HG02970 (cell line): ENCODE results near the gene PRRC2A.

Experiments used
- ATAC-seq: cut with Tn5 transposase; IDR thresholded peaks from one replicate; pipeline ENCODE4 v1.9.1; 2021; ENCODE audit warnings: mild to moderate bottlenecking, moderate library complexity, moderate number of reproducible peaks; ENCODE audit not compliant: unreplicated experiment, low FRiP score

Gene PRRC2A

DNA sequence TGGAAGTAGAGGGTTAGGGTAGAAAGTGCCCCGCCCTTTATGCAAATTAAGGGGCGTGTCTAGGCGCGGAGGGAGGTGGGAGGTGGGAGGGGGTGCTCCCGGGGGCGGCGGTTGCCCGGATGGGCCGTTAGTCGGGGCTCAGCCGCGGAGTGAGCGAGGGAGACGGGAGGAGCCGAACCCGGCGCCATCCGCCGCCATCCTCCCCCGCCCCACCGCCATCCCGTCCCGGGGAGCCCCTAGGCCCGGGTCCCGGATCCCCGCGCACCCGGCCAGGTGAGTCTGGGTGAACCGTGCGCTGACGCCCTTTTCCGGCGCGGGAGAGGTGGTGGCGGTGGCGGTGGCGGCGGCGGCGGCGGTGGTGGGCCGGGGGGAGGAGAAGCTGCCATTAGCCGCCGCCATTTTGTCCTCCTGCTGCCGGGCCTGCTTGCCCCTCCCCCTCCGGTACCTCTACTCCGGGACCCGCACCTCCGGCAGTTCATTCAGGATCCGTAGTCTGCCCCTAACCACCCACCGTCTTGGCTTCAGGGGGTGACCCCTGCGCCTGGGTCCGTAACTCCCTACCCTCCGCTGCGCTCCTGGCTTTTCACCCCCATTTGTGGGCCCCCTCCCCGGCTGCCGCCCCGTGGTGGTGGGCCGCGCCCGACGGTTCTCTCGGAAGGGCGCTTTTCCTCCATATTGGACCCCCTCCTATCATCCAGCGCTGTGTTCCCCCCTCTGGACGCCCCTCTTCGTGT is at the start of gene PRRC2A:
Gene PRRC2A, plus strand, starts transcription at position 130 of the 734 bp plus-strand sequence. CDS start 2,075 bp downstream, outside the sequence.
- peak; percentile 67 for ATAC-seq

DNA sequence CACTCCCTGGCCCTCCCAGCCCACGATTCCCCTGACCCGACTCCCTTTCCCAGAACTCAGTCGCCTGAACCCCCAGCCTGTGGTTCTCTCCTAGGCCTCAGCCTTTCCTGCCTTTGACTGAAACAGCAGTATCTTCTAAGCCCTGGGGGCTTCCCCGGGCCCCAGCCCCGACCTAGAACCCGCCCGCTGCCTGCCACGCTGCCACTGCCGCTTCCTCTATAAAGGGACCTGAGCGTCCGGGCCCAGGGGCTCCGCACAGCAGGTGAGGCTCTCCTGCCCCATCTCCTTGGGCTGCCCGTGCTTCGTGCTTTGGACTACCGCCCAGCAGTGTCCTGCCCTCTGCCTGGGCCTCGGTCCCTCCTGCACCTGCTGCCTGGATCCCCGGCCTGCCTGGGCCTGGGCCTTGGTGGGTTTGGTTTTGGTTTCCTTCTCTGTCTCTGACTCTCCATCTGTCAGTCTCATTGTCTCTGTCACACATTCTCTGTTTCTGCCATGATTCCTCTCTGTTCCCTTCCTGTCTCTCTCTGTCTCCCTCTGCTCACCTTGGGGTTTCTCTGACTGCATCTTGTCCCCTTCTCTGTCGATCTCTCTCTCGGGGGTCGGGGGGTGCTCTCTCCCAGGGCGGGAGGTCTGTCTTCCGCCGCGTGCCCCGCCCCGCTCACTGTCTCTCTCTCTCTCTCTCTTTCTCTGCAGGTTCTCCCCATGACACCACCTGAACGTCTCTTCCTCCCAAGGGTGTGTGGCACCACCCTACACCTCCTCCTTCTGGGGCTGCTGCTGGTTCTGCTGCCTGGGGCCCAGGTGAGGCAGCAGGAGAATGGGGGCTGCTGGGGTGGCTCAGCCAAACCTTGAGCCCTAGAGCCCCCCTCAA is 48.2 kb upstream of the PRRC2A start, which contains the start of gene LTA:
Gene LTA, plus strand, starts transcription at position 249 of the 871 bp plus-strand sequence. Its CDS starts 454 bp downstream, at position 703.
- peak; percentile 24 for ATAC-seq

DNA sequence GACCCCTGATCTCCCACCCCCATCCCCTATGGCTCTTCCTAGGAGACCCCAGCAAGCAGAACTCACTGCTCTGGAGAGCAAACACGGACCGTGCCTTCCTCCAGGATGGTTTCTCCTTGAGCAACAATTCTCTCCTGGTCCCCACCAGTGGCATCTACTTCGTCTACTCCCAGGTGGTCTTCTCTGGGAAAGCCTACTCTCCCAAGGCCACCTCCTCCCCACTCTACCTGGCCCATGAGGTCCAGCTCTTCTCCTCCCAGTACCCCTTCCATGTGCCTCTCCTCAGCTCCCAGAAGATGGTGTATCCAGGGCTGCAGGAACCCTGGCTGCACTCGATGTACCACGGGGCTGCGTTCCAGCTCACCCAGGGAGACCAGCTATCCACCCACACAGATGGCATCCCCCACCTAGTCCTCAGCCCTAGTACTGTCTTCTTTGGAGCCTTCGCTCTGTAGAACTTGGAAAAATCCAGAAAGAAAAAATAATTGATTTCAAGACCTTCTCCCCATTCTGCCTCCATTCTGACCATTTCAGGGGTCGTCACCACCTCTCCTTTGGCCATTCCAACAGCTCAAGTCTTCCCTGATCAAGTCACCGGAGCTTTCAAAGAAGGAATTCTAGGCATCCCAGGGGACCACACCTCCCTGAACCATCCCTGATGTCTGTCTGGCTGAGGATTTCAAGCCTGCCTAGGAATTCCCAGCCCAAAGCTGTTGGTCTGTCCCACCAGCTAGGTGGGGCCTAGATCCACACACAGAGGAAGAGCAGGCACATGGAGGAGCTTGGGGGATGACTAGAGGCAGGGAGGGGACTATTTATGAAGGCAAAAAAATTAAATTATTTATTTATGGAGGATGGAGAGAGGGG is 47.0 kb upstream of the PRRC2A start:
- ATAC-seq: no peak

DNA sequence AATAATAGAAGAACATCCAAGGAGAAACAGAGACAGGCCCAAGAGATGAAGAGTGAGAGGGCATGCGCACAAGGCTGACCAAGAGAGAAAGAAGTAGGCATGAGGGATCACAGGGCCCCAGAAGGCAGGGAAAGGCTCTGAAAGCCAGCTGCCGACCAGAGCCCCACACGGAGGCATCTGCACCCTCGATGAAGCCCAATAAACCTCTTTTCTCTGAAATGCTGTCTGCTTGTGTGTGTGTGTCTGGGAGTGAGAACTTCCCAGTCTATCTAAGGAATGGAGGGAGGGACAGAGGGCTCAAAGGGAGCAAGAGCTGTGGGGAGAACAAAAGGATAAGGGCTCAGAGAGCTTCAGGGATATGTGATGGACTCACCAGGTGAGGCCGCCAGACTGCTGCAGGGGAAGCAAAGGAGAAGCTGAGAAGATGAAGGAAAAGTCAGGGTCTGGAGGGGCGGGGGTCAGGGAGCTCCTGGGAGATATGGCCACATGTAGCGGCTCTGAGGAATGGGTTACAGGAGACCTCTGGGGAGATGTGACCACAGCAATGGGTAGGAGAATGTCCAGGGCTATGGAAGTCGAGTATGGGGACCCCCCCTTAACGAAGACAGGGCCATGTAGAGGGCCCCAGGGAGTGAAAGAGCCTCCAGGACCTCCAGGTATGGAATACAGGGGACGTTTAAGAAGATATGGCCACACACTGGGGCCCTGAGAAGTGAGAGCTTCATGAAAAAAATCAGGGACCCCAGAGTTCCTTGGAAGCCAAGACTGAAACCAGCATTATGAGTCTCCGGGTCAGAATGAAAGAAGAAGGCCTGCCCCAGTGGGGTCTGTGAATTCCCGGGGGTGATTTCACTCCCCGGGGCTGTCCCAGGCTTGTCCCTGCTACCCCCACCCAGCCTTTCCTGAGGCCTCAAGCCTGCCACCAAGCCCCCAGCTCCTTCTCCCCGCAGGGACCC is 46.1 kb upstream of the PRRC2A start:
- ATAC-seq: no peak

DNA sequence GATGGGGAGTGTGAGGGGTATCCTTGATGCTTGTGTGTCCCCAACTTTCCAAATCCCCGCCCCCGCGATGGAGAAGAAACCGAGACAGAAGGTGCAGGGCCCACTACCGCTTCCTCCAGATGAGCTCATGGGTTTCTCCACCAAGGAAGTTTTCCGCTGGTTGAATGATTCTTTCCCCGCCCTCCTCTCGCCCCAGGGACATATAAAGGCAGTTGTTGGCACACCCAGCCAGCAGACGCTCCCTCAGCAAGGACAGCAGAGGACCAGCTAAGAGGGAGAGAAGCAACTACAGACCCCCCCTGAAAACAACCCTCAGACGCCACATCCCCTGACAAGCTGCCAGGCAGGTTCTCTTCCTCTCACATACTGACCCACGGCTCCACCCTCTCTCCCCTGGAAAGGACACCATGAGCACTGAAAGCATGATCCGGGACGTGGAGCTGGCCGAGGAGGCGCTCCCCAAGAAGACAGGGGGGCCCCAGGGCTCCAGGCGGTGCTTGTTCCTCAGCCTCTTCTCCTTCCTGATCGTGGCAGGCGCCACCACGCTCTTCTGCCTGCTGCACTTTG is 45.1 kb upstream of the PRRC2A start, which contains the start of gene TNF:
Gene TNF, plus strand, starts transcription at position 231 of the 567 bp plus-strand sequence. Its CDS starts 177 bp downstream, at position 408.
- no peak for ATAC-seq

DNA sequence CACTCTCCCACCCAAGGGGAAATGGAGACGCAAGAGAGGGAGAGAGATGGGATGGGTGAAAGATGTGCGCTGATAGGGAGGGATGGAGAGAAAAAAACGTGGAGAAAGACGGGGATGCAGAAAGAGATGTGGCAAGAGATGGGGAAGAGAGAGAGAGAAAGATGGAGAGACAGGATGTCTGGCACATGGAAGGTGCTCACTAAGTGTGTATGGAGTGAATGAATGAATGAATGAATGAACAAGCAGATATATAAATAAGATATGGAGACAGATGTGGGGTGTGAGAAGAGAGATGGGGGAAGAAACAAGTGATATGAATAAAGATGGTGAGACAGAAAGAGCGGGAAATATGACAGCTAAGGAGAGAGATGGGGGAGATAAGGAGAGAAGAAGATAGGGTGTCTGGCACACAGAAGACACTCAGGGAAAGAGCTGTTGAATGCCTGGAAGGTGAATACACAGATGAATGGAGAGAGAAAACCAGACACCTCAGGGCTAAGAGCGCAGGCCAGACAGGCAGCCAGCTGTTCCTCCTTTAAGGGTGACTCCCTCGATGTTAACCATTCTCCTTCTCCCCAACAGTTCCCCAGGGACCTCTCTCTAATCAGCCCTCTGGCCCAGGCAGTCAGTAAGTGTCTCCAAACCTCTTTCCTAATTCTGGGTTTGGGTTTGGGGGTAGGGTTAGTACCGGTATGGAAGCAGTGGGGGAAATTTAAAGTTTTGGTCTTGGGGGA is 44.4 kb upstream of the PRRC2A start:
- no peak for ATAC-seq

DNA sequence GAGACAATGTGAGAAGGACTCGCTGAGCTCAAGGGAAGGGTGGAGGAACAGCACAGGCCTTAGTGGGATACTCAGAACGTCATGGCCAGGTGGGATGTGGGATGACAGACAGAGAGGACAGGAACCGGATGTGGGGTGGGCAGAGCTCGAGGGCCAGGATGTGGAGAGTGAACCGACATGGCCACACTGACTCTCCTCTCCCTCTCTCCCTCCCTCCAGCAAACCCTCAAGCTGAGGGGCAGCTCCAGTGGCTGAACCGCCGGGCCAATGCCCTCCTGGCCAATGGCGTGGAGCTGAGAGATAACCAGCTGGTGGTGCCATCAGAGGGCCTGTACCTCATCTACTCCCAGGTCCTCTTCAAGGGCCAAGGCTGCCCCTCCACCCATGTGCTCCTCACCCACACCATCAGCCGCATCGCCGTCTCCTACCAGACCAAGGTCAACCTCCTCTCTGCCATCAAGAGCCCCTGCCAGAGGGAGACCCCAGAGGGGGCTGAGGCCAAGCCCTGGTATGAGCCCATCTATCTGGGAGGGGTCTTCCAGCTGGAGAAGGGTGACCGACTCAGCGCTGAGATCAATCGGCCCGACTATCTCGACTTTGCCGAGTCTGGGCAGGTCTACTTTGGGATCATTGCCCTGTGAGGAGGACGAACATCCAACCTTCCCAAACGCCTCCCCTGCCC is 43.5 kb upstream of the PRRC2A start:
- ATAC-seq: no peak

DNA sequence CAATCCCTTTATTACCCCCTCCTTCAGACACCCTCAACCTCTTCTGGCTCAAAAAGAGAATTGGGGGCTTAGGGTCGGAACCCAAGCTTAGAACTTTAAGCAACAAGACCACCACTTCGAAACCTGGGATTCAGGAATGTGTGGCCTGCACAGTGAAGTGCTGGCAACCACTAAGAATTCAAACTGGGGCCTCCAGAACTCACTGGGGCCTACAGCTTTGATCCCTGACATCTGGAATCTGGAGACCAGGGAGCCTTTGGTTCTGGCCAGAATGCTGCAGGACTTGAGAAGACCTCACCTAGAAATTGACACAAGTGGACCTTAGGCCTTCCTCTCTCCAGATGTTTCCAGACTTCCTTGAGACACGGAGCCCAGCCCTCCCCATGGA is 42.9 kb upstream of the PRRC2A start:
- ATAC-seq: no peak

DNA sequence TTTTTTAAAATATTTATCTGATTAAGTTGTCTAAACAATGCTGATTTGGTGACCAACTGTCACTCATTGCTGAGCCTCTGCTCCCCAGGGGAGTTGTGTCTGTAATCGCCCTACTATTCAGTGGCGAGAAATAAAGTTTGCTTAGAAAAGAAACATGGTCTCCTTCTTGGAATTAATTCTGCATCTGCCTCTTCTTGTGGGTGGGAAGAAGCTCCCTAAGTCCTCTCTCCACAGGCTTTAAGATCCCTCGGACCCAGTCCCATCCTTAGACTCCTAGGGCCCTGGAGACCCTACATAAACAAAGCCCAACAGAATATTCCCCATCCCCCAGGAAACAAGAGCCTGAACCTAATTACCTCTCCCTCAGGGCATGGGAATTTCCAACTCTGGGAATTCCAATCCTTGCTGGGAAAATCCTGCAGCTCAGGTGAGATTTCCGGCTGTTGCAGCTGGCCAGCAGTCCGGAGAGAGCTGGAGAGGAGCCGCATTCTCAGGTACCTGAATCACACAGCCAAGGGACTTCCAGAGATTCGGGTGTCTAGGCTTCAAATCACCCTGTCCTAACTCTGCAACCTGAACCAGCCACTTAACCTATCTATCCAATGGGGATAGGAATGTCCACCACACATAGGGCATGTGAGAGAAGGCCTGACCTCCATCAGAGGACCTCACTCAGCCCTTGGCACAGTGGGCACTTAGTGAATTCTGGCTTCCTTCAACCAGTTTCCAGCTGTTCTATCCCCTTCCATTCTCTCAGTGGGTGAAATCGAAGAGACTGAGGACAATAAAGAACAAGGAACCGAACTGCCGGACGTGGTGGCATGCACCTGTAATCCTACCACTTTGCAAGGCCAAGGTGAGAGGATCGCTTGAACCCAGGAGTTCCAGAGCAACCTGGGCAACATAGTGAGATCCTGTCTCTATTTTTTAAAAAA is 42.1 kb upstream of the PRRC2A start:
- ATAC-seq: no peak

DNA sequence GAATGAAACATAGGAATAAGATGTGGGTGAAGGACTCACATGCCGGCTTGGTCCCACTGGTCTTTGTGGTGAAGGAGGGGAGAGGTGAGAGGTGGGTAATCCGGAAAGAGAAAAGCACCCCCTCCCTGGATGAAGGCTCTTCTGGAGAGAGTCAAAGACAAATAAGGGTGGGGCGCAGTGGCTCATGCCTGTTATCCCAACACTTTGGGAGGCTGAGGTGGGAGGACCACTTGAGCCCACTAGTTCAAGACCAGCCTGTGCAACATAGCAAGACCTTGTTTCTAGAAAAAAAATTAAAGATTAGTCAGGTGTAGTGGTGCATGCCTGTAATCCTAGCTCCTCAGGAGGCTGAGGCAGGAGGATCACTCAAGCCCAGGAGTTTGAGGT is 41.4 kb upstream of the PRRC2A start:
- no peak for ATAC-seq

DNA sequence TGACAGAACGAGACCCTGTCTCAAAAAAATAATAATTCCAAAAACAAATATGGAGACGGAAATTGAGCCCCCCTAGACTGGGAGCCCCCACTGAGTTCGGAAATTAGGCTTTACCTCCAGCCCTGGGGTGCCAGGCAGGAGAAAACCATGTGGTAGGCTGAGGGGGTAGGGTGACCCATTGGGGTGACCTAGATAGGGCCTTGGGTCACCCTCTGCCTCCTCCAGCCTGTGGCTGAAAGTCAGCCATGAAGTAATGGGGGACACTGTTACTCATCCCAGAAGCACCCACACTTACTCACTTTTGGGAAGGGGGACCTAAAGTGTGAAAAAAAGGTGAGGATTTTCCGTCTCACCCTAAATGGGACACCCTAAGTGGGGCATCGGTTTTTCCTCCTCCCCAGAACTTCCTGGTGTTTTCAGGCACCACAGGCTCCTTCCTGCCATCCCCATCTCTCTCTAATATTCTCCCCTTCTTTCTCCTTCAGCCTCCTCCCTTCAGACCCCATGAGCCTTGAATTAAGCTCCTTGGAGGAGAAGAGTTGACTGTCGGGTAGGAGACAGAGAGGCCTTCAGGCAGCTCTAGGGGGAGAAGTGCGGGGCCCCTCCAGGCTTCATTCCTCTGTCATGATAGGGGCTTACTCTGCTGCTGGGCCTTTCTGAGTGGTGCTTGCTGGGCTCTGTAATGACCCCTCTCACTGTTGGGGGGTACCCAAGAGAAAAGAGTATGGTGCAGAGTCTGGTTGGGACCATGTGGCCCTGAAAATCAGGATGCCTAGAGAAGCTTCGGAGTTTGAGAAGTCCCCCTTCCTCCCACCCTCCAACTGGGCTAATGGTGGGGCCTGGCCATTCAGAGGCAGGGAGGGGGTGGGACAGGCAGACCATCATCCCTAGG is 40.7 kb upstream of the PRRC2A start:
- ATAC-seq: no peak

DNA sequence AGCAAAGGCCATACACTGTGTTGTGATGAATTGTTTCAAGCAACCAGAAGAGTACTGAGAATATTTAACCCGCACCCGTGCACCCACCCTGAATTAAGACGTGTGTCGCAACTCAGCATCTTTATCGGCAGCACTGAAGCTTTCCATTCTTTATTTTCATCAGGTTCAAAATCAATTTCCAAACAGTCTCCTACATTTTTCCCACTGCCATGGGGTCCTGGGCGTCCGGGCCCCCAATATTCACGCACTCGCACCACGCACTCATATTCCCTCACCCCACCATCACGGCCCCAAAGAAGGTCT is 40.1 kb upstream of the PRRC2A start:
- no peak for ATAC-seq

DNA sequence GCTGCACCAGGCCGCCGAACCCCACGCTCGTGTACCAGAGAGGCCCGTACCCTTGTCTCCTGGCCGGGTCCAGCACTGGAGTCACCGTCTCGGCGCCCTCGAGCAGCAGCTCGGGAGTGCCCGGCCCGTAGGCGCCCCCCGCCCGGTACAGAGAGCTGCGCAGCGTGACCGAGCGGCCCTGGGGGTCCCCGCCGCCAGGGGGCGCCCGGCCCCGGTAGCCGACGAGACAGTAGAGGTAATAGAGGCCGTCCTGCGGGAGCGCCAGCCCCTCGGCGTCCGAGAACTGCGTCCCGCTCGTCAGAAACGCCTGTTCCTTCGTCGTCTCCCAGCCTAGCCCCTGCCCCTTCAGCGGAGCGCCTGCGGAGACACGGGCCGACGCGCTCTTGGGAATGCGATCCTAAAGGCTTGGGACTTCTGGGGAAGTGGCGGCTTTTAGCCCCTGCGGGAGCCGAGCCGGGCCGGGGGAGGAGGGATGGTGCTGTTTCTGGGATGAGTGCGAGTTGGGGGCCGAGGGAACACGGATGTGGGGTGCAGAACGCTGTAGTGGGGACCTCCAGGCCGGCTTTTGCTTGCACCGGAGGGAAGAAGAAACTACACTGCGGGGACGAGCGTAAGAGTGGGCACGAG is 39.6 kb upstream of the PRRC2A start:
- ATAC-seq: peak; percentile 42

DNA sequence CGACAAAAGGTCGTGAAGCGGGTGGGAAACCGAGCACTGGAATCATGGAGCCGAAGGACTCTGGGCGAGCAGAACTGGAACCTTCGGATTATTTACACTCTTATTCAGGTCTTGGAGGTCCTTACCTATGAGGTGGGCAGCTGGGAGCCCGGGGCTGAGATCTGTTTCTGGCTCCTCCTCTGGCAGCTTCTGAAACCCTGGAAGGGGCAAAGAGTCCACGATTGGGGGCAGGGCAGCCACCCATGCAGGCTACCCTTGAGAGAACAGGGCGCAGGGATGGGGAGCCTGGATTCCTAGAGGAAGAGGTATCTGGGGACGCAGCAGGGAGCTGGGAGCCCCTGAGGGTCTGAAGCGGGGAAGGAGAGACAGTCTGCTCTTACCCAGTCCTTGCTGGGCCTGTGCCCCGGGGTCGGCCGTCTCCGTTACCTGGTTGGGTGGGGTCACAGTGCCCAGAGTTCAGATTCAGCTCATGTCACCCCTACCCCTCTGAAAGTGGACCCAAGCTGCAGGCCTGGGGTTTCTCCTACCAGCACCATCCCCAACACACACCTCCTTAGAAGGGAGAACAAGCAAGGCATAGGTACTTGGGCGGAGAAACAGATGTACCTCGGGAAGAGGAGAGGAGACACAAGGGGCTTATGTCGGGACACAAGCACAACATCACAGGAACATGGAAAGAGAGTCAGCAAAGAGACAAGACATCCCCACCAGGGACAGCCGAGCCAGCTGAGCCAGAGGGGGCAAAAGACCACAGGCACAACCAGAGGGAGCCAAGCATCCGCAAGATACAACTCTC is 38.9 kb upstream of the PRRC2A start:
- ATAC-seq: no peak

DNA sequence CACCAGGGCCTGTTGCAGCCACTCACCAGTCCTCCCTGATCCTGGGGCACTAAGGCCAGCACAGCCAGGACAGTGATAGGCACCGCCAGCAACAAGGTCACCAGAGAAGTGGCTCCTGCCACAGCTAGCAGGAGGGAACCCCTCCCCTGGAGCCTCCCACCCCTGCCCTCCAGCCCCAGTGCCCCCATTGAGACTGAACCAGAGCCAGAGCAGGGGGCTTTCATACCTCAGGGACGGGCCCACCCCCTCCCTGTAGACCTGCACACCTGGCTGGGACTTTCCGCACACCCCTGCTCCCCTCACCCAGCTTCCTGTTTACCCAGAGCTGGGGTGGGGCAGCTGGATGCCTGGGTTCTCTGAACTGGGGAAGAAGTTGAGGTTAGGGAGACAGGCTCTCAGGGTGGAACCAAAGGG is 38.3 kb upstream of the PRRC2A start, which contains the start of gene LTB:
Gene LTB, minus strand, starts transcription at position 195 of the 414 bp plus-strand sequence. Its CDS starts 7 bp downstream, at position 188.
- ATAC-seq: no peak
